GM21825 (cell line): ENCODE measurements around the gene SPEN.
"Not testable (repeated sequence)": the region's sequence is repeated elsewhere in the genome, so short reads cannot be mapped to it uniquely, and the experiment has no call there.

Source experiments
- ATAC-seq: cut with Tn5 transposase; IDR thresholded peaks from one replicate; pipeline ENCODE4 v1.9.1; 2021; ENCODE audit warnings: mild to moderate bottlenecking, moderate library complexity; ENCODE audit not compliant: unreplicated experiment

The SPEN gene

DNA sequence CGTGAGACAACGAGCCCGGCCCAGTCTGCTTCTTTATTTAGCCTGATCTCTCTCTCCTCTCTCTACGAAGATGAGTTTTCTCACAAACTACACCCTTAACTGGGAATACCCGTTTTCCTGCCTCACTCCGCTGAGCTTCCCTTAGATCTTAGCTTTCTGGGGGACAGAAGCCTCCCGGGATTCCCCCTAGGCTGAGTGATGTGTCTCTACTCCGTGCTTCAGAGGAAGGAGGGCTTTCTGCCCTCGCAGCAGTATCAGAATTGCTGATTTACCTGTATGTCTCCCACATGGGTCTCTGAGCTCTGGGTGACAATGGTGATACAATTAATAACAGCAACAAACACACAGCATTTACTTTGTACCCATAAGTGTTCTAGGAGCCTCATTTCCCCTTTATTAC lies 127.3 kb downstream of the SPEN start:
- no peak for ATAC-seq

DNA sequence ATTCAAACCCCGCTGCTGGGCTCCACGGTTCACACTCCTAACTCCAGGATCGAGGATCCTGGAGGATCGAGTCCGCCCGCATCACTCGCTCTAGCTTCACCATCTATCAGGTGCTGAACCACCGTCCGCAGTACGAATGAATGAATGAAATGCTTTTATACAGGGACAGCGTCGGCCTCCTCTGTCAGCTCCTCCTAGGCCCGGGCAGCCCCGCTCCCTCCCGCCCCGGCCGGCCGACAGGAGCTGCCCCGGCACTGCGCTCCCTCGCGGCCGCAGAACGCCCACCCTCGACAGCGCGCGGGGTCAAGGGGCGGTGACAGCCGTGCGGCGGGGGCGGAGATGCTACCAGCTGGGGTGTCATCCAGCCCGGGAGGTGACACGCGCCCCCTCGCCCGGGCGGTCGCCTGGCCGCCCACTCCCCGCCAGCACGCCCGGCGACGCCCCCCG lies 127.9 kb downstream of the SPEN start:
- ATAC-seq, result peak; percentile 49

DNA sequence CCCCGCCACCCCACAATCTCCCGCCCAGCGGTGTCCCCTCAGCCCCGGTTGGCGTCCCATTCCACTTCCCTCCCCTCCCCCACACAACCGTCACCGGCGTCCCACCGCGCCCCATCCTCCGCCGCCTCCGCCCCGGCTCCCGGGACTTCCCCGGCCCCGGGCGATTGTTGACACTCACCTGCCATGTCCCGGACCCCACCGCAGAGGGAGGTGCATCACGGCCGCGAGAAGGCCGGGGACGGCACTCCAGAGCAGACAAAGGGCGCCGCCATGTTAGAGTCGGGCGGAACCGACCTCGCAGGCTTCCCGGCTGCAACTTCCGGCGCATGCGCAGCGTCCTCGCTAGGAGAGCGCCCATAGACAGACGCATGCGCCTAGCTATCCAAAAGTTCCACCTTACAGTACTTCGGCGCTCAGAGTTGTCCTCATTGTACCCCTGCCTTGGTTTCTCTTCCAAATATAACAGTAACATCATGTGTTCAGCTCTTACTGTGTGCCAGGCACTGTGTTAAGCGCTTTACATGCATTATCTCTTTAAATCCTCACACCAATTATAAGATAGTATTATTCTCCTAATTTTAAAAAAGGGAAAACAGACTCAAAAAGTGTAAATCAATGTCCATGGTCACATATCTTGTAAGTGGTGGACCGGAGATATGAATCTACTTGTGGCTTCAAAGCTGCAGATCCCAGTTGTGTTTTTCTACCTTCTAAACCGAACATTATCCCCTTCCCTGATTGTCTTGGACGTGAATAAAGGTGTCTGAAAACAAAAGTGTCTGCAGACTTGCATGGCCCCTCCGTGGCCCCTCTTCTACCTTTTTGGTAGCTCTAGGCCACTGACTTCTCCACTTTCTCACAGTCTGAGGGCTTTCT lies 128.5 kb downstream of the SPEN start, which contains the start of gene ZBTB17:
TSS of gene ZBTB17 (minus strand) at position 297 of the 876 bp plus-strand sequence. CDS start 27,606 bp downstream, outside the sequence.
- peak; percentile 64 for ATAC-seq

GRCh38 chr1:15977947-15978346 lies 130.4 kb downstream of the SPEN start:
- ATAC-seq, result not testable (repeated sequence)

GRCh38 chr1:15981679-15982078 lies 134.2 kb downstream of the SPEN start:
- ATAC-seq, result no peak

DNA sequence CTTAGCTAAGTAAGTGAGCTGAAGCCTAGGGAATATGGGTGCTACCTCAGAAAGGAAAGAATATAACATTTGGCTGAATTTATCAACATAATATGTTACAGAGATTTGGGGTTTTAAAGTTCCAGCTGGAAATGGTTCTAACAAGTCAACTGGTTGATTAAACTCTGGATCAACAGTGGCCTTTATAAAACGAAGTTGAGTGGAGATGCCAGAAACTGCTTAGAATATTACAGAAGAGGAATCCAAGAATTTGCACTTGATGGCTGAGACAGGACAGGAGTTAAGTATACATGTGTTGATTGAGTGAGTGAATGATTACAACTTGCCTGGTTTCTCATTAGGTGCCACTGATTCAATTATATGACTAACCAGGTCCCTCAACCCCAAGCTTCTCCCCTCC lies 135.8 kb downstream of the SPEN start:
- no peak for ATAC-seq

DNA sequence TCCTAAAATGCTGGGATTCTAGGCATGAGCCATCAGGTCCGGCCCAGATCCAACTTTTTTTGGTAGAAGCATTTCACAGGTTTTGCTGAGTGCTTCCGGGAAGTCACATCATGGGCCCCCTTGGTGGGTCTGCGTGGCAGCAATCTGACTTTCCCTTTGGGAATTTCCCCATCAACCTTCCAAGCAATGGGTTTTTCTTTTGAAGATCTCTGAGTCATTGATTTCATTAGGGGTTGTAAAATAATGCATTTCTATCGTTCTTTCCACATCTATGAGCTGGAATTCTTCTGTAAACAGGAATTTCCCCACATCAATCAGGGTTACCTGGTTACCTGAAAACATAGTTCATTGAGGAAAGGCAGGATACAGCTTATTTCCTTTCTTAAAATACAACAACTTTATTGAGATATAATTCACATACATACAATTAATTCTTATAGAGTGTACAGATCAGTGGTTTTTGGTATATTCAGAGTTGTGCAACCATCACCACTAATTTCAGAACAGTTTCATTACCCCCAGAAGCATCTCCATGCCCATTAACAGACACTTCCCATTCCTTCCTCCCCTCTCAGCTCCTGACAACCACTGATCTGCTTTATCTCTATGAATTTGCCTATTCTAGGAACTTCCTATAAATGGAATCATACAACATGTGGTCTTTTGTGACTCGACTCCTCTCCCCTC lies 138.2 kb downstream of the SPEN start:
- no peak for ATAC-seq

DNA sequence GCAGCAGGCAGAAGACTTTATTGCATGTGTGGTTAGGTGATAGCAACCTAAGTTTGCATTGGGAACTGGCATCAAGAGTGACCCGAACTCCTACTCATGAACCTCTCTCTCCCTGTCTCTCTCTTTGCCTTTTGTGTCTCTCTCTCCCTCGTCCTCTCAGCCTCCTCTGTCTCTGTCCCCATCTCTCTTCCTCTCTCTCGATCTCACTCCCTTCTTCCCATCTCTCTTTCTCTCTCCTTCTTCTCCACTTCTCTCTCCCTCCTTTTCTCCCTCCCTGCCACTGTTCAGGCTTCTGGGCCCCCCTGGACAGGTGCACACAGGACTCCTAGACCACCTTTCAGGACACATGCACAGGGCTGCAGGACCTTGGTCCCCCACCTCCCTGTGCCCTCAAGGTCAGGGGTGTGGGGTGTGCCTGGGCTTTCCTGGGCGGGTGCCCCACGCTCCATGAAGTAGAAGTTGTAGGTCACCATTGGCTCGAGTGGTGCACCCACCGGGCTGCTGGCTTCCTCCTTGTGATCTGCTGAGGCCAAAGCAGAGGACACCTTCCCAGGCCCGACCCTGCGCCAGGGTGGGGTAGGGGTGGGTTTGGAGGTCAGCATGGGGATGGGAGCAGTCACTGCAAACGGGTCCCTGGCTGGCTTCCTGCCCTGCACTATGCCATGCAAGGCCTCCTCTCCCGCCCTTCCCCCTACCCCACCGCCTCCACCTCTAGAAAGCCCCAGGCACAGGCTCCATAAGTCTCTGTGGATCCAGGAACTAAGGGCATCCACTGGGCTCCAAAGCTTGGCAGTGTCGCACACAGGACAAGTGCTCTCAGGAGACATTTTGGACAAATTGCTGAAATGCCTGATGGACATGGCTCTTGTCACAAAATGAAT lies 141.6 kb downstream of the SPEN start:
- ATAC-seq, result no peak

GRCh38 chr1:15989776-15990175 lies 142.3 kb downstream of the SPEN start:
- ATAC-seq, result no peak
